Hepatocyte (in vitro differentiated cells): Measurements from ENCODE around the gene IFNL1. TPM values are rescaled to one million over a fixed set of nuclear protein-coding genes. Genes with fewer than 3 reads are reported as not detected.

Source experiments
- DNase-seq: peaks from one replicate; pipeline ENCODE4 v3.0.0-alpha.2; 2016; ENCODE audit warnings: low spot score
- H2AFZ ChIP-seq: fragments of 200-600 bp; sonication (generic); 2 replicates; pipeline ENCODE4 v1.6.0; 2016; ENCODE audit warnings: antibody characterized with exemption, mild to moderate bottlenecking
- H3K27ac ChIP-seq: fragments of 200-600 bp; sonication (generic); 2 replicates; pipeline ENCODE4 v1.5.1; 2016; ENCODE audit warnings: mild to moderate bottlenecking
- H3K27me3 ChIP-seq: fragments of 200-600 bp; sonication (generic); 2 replicates; pipeline ENCODE4 v1.6.1; 2016
- H3K36me3 ChIP-seq: fragments of 200-600 bp; sonication (generic); replicated peaks from 2 replicates; pipeline ENCODE4 v1.5.1; 2016; ENCODE audit warnings: low read depth; ENCODE audit not compliant: insufficient read depth
- H3K4me1 ChIP-seq: fragments of 200-600 bp; sonication (generic); 2 replicates; pipeline ENCODE4 v1.5.1; 2016; ENCODE audit warnings: mild to moderate bottlenecking, moderate library complexity; ENCODE audit not compliant: insufficient read depth
- H3K4me2 ChIP-seq: fragments of 200-600 bp; sonication (generic); 2 replicates; pipeline ENCODE4 v1.6.0; 2016
- H3K4me3 ChIP-seq: fragments of 200-600 bp; sonication (generic); 2 replicates; pipeline ENCODE4 v1.5.1; 2016; ENCODE audit warnings: mild to moderate bottlenecking
- H3K79me2 ChIP-seq: fragments of 200-600 bp; sonication (generic); 2 replicates; pipeline ENCODE4 v1.6.0; 2017; ENCODE audit warnings: mild to moderate bottlenecking
- H3K9me2 ChIP-seq: fragments of 200-600 bp; sonication (generic); replicated peaks from 2 replicates; pipeline ENCODE4 v1.6.0; 2017; ENCODE audit warnings: mild to moderate bottlenecking; ENCODE audit not compliant: insufficient read depth
- H3K9me3 ChIP-seq: fragments of 200-600 bp; sonication (generic); 2 replicates; pipeline ENCODE4 v1.5.1; 2016; ENCODE audit warnings: low read depth, mild to moderate bottlenecking
- H4K20me1 ChIP-seq: fragments of 200-600 bp; sonication (generic); 2 replicates; pipeline ENCODE4 v1.6.0; 2016; ENCODE audit warnings: mild to moderate bottlenecking; ENCODE audit not compliant: insufficient read depth, poor library complexity, severe bottlenecking
- CTCF ChIP-seq: fragments of 200-600 bp; sonication (generic); IDR thresholded peaks from 2 replicates; pipeline ENCODE4 v1.5.1; 2016; ENCODE audit warnings: antibody characterized with exemption, mild to moderate bottlenecking; ENCODE audit not compliant: poor library complexity
- EZH2 ChIP-seq: fragments of 200-600 bp; sonication (generic); IDR thresholded peaks from 2 replicates; pipeline ENCODE4 v1.6.1; 2016; ENCODE audit warnings: antibody characterized with exemption, mild to moderate bottlenecking, borderline replicate concordance
- EZH2phosphoT487 ChIP-seq: fragments of 200-600 bp; sonication (generic); IDR thresholded peaks from one replicate; pipeline ENCODE4 v1.6.1; 2018; ENCODE audit warnings: antibody characterized with exemption, mild to moderate bottlenecking, low read depth, moderate library complexity; ENCODE audit not compliant: unreplicated experiment, severe bottlenecking
- WGBS: methylation state at CpG from one replicate; pipeline ENCODE4 v1.1.6; 2016; ENCODE audit warnings: low lambda C conversion rate; ENCODE audit errors: missing lambda C conversion rate; 5-methylcytosine and 5-hydroxymethylcytosine counted together
- polyA plus RNA-seq: library from polyadenylated mRNA; unstranded; fragments of >200 nt; fragmentation: Nextera tagmentation; extraction: Ambion mirVana; gene quantifications from 2 replicates; pipeline ENCODE4 v1.2.1, GENCODE V29; 2016
- total RNA-seq: library from RNA; depleted of rRNA; stranded (reverse); fragments of >200 nt; gene quantifications from 2 replicates; pipeline ENCODE4 v1.2.3, GENCODE V29; 2014

The IFNL1 gene
- total and polyA plus RNA-seq, 2 experiments from 2014 or later: not detected

- H3K9me3 ChIP-seq: no peaks in the 10 kb centered on the region
- 80% methylated on average over 3 of the region's 3 CpGs for WGBS
- TF ChIP-seq CTCF (no peak), EZH2phosphoT487 (no peak), EZH2 (no peak)
- H3K4me3 ChIP-seq: no peak overlapping the region
- no peak overlapping the region for H3K27ac ChIP-seq
- H3K79me2 ChIP-seq: no peaks in the 10 kb centered on the region
- H3K36me3 ChIP-seq: no peaks in the 10 kb centered on the region
- peaks cover 4% of the 10 kb centered on the region for H3K4me1 ChIP-seq
- H3K27me3 ChIP-seq: peaks cover 26% of the 10 kb centered on the region
- H2AFZ ChIP-seq: no peak overlapping the region
- no peak overlapping the region for H3K4me2 ChIP-seq
- no peaks in the 10 kb centered on the region for H4K20me1 ChIP-seq
- DNase-seq: no peak
- H3K9me2 ChIP-seq: no peaks in the 10 kb centered on the region
Observed at GRCh38 chr19:39252458-39252857, 43.7 kb upstream of the IFNL1 start.

- DNase-seq: no peak
- Histone ChIP-seq H2AFZ (no peak overlapping the region), H3K4me3 (no peak overlapping the region), H3K9me2 (no peaks in the 10 kb centered on the region), H3K27ac (no peak overlapping the region), H3K4me1 (no peaks in the 10 kb centered on the region), H3K36me3 (no peaks in the 10 kb centered on the region), H3K79me2 (no peaks in the 10 kb centered on the region), H3K4me2 (no peak overlapping the region), H3K27me3 (peaks cover 17% of the 10 kb centered on the region), H3K9me3 (no peaks in the 10 kb centered on the region), H4K20me1 (no peaks in the 10 kb centered on the region)
- WGBS: 90% methylated on average over 8 of the region's 8 CpGs
- TF ChIP-seq EZH2phosphoT487: no peak
- TF ChIP-seq EZH2: no peak
- TF ChIP-seq CTCF: no peak
Observed at GRCh38 chr19:39253374-39254149, 42.6 kb upstream of the IFNL1 start.

GRCh38 chr19:39254531-39255345 lies 41.5 kb upstream of the IFNL1 start:
- Histone ChIP-seq H4K20me1 (no peaks in the 10 kb centered on the region), H2AFZ (no peak overlapping the region), H3K9me3 (no peaks in the 10 kb centered on the region), H3K27me3 (peaks cover 5% of the 10 kb centered on the region), H3K4me1 (no peaks in the 10 kb centered on the region), H3K79me2 (no peaks in the 10 kb centered on the region), H3K27ac (no peak overlapping the region), H3K4me2 (no peak overlapping the region), H3K4me3 (no peak overlapping the region), H3K36me3 (no peaks in the 10 kb centered on the region), H3K9me2 (no peaks in the 10 kb centered on the region)
- WGBS: 89% methylated on average over 29 of the region's 29 CpGs
- TF ChIP-seq EZH2phosphoT487 (no peak), EZH2 (no peak), CTCF (no peak)
- DNase-seq: no peak
